Measurements from ENCODE around the gene CECR2. TPM values are rescaled to one million over a fixed set of nuclear protein-coding genes. Genes with fewer than 3 reads are reported as not detected.

Gene CECR2
- 0.07 to 0.12 TPM (median 0.08 TPM) in 5 replicates for total RNA-seq (2022; extraction: Qiagen RNA extraction; ENCODE audit: low read depth)

GRCh38 chr22:17369439-17370025, at the start of gene CECR2:
CECR2 (plus strand) TSS chr22:17369460; CDS start chr22:17369784, 324 bp downstream.

GRCh38 chr22:17562906-17563870, 193.9 kb downstream of the CECR2 start, which contains the start of gene SLC25A18:
SLC25A18 (plus strand) TSS chr22:17563498; CDS start chr22:17579945, 16,447 bp downstream.

Other genes starting within 250 kb of the CECR2 start
- gene TMEM121B, start 248.1 kb upstream of the CECR2 start, total RNA-seq (2022; extraction: Qiagen RNA extraction; ENCODE audit: low read depth) = 0.11 to 0.22 TPM (median 0.15 TPM) in 5 replicates
- 32.1 to 42.0 TPM (median 40.8 TPM) in 5 replicates for gene HDHD5, start 210.2 kb upstream of the CECR2 start, total RNA-seq (2022; extraction: Qiagen RNA extraction; ENCODE audit: low read depth)
- 0.22 TPM in 1 of 5 replicates, not detected in the others for gene ADA2, start 150.0 kb upstream of the CECR2 start, total RNA-seq (2022; extraction: Qiagen RNA extraction; ENCODE audit: low read depth)
- 0.05 TPM in 1 of 5 replicates, not detected in the others for gene SLC25A18, start 194.0 kb downstream of the CECR2 start, total RNA-seq (2022; extraction: Qiagen RNA extraction; ENCODE audit: low read depth)